Hippocampal formation (tissue), 2 donors: ENCODE data around the gene ANKLE2.

Experiments
- DNase-seq, 2 donors: peaks; one replicate each; lab custom pipeline; 2025; lab: John Stamatoyannopoulos, UW

The ANKLE2 gene

GRCh38 chr12:132687211-132688164 is 74.1 kb downstream of the ANKLE2 start, which contains the start of the genes POLE and PXMP2:
Gene POLE (minus strand): TSS chr12:132687342. CDS start chr12:132687315, 27 bp downstream.
Gene PXMP2 (plus strand): TSS chr12:132687587. CDS start chr12:132687671, 84 bp downstream.
- peak; percentile 88 for DNase-seq

- DNase-seq = no peak
Measured at GRCh38 chr12:132686825-132687210, 74.8 kb downstream of the ANKLE2 start.

- no peak for DNase-seq
Measured at GRCh38 chr12:132685400-132685799, 76.2 kb downstream of the ANKLE2 start.

GRCh38 chr12:132677492-132677891 is 84.1 kb downstream of the ANKLE2 start:
- DNase-seq = no peak

- DNase-seq = no peak
Measured at GRCh38 chr12:132675757-132676432, 85.7 kb downstream of the ANKLE2 start.
